Neural cell (in vitro differentiated cells): ENCODE data around the gene PRDX5. TPM values are rescaled to one million over a fixed set of nuclear protein-coding genes. Genes with fewer than 3 reads are reported as not detected.

Experiments used
- H2AFZ ChIP-seq: fragments of 200-600, 300-800 bp; sonication (generic), shearing (Covaris generic); 2 replicates; pipeline ENCODE4 v1.6.0; 2014; ENCODE audit warnings: low read depth, mild to moderate bottlenecking, antibody characterized with exemption, low read length, moderate library complexity
- H3F3A ChIP-seq: fragments of 200-600 bp; shearing (Covaris generic); 2 replicates; pipeline ENCODE4 v1.6.1; 2016; ENCODE audit warnings: mild to moderate bottlenecking, moderate library complexity, mixed read lengths, antibody characterized with exemption, low read length; ENCODE audit not compliant: insufficient read depth, poor library complexity, severe bottlenecking
- H3K27ac ChIP-seq: fragments of 200-600, 300-800 bp; sonication (generic), shearing (Covaris generic); 2 replicates; pipeline ENCODE4 v1.5.1; 2014; ENCODE audit warnings: mild to moderate bottlenecking, low read length, moderate library complexity
- H3K27me3 ChIP-seq: fragments of 300-800, 200-600 bp; sonication (generic), shearing (Covaris generic); 2 replicates; pipeline ENCODE4 v1.6.0; 2014; ENCODE audit warnings: mild to moderate bottlenecking, low read depth, low read length, moderate library complexity; ENCODE audit not compliant: insufficient read depth
- H3K36me3 ChIP-seq: fragments of 300-800, 200-600 bp; sonication (generic), shearing (Covaris generic); 2 replicates; pipeline ENCODE4 v1.5.1; 2014; ENCODE audit warnings: mild to moderate bottlenecking, antibody characterized with exemption, low read length, moderate library complexity; ENCODE audit not compliant: insufficient read depth
- H3K4me2 ChIP-seq: fragments of 300-800, 200-600 bp; sonication (generic), shearing (Covaris generic); 2 replicates; pipeline ENCODE4 v1.6.0; 2014; ENCODE audit warnings: mild to moderate bottlenecking, low read length
- H3K4me3 ChIP-seq: fragments of 300-800, 200-600 bp; sonication (generic), shearing (Covaris generic); 2 replicates; pipeline ENCODE4 v1.5.1; 2014; ENCODE audit warnings: mild to moderate bottlenecking, low read length, moderate library complexity
- H3K79me2 ChIP-seq: fragments of 200-600 bp; shearing (Covaris generic); replicated peaks from 2 replicates; pipeline ENCODE4 v1.6.0; 2014; ENCODE audit warnings: mild to moderate bottlenecking, low read length, moderate library complexity; ENCODE audit not compliant: insufficient read depth
- H3K9ac ChIP-seq: fragments of 300-800, 200-600 bp; sonication (generic), shearing (Covaris generic); 2 replicates; pipeline ENCODE4 v1.6.1; 2016; ENCODE audit warnings: mild to moderate bottlenecking, low read length, mixed read lengths
- H3K9me2 ChIP-seq: fragments of 200-600 bp; shearing (Covaris generic); 2 replicates; pipeline ENCODE4 v1.6.1; 2016; ENCODE audit warnings: mild to moderate bottlenecking, low read length, mixed read lengths; ENCODE audit not compliant: insufficient read depth
- H3K9me3 ChIP-seq: fragments of 200-600, 300-800 bp; sonication (generic), shearing (Covaris generic); 2 replicates; pipeline ENCODE4 v1.6.1; 2016; ENCODE audit warnings: mild to moderate bottlenecking, mixed run types, low read length, moderate library complexity, mixed read lengths
- H4K20me1 ChIP-seq: fragments of 200-600 bp; shearing (Covaris generic); 2 replicates; pipeline ENCODE4 v1.6.1; 2016; ENCODE audit warnings: mild to moderate bottlenecking, mixed run types; ENCODE audit not compliant: insufficient read depth
- CTCF ChIP-seq: fragments of 450-650 bp; IDR thresholded peaks from 2 replicates; pipeline ENCODE4 v1.5.1; 2014; ENCODE audit warnings: antibody characterized with exemption, mild to moderate bottlenecking, moderate library complexity; ENCODE audit not compliant: poor library complexity, severe bottlenecking
- EP300 ChIP-seq: fragments of 450-650 bp; conservative IDR thresholded peaks from 2 replicates; pipeline ENCODE4 v1.6.1; 2014; ENCODE audit warnings: antibody characterized with exemption, mild to moderate bottlenecking, moderate library complexity; ENCODE audit not compliant: poor library complexity, severe bottlenecking
- EZH2 ChIP-seq: fragments of 200-600, 300-800 bp; shearing (Covaris generic), sonication (generic); IDR thresholded peaks from 2 replicates; pipeline ENCODE4 v1.6.1; 2014; ENCODE audit warnings: antibody characterized with exemption, low read length, borderline replicate concordance, mild to moderate bottlenecking; ENCODE audit not compliant: insufficient read depth, poor library complexity, severe bottlenecking
- MXI1 ChIP-seq: fragments of 450-650 bp; conservative IDR thresholded peaks from 2 replicates; pipeline ENCODE4 v1.6.1; 2014; ENCODE audit warnings: antibody characterized with exemption, mild to moderate bottlenecking; ENCODE audit not compliant: poor library complexity, severe bottlenecking
- POLR2AphosphoS5 ChIP-seq: IDR thresholded peaks from 2 replicates; pipeline ENCODE4 v1.6.1; 2012
- RAD21 ChIP-seq: fragments of 450-650 bp; conservative IDR thresholded peaks from 2 replicates; pipeline ENCODE4 v1.6.1; 2014; ENCODE audit warnings: antibody characterized with exemption, mild to moderate bottlenecking, moderate library complexity
- SMC3 ChIP-seq: fragments of 450-650 bp; conservative IDR thresholded peaks from 2 replicates; pipeline ENCODE4 v1.6.1; 2014; ENCODE audit warnings: antibody characterized with exemption, mild to moderate bottlenecking, moderate library complexity; ENCODE audit not compliant: poor library complexity
- TAF1 ChIP-seq: IDR thresholded peaks from 2 replicates; pipeline ENCODE4 v1.6.1; 2012; ENCODE audit warnings: low read depth
- polyA plus RNA-seq: library from polyadenylated mRNA; depleted of rRNA; stranded (reverse); fragments of >200 nt; gene quantifications from 2 replicates; pipeline ENCODE4 v1.2.3, GENCODE V29; 2014
- TF ChIP-seq, protein P1 (sequence below): IDR thresholded peaks from 2 replicates; pipeline ENCODE4 v1.6.1; 2012; ENCODE audit warnings: borderline replicate concordance

Gene PRDX5
- polyA plus RNA-seq, 1 donor from 2014 or later, result 452 TPM

GRCh38 chr11:64321533-64321932 lies 3.6 kb downstream of the PRDX5 start (continued):
- TF ChIP-seq, protein P1, sequence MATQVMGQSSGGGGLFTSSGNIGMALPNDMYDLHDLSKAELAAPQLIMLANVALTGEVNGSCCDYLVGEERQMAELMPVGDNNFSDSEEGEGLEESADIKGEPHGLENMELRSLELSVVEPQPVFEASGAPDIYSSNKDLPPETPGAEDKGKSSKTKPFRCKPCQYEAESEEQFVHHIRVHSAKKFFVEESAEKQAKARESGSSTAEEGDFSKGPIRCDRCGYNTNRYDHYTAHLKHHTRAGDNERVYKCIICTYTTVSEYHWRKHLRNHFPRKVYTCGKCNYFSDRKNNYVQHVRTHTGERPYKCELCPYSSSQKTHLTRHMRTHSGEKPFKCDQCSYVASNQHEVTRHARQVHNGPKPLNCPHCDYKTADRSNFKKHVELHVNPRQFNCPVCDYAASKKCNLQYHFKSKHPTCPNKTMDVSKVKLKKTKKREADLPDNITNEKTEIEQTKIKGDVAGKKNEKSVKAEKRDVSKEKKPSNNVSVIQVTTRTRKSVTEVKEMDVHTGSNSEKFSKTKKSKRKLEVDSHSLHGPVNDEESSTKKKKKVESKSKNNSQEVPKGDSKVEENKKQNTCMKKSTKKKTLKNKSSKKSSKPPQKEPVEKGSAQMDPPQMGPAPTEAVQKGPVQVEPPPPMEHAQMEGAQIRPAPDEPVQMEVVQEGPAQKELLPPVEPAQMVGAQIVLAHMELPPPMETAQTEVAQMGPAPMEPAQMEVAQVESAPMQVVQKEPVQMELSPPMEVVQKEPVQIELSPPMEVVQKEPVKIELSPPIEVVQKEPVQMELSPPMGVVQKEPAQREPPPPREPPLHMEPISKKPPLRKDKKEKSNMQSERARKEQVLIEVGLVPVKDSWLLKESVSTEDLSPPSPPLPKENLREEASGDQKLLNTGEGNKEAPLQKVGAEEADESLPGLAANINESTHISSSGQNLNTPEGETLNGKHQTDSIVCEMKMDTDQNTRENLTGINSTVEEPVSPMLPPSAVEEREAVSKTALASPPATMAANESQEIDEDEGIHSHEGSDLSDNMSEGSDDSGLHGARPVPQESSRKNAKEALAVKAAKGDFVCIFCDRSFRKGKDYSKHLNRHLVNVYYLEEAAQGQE, result no peak
- no peak for TF ChIP-seq POLR2AphosphoS5

- Histone ChIP-seq H3K27me3 (no peaks in the 10 kb centered on the region), H4K20me1 (no peaks in the 10 kb centered on the region), H3K36me3 (no peaks in the 10 kb centered on the region), H3K4me2 (no peak overlapping the region), H3K79me2 (peaks cover 13% of the 10 kb centered on the region), H3K4me3 (no peak overlapping the region), H3K27ac (no peak overlapping the region), H3K9me2 (no peaks in the 10 kb centered on the region), H3F3A (no peaks in the 10 kb centered on the region), H3K9ac (no peak overlapping the region), H2AFZ (no peak overlapping the region), H3K9me3 (no peaks in the 10 kb centered on the region)
- TF ChIP-seq TAF1 (no peak), EP300 (no peak), EZH2 (no peak), CTCF (no peak), POLR2AphosphoS5 (no peak), RAD21 (no peak), SMC3 (no peak), MXI1 (no peak)
- TF ChIP-seq, protein P1, result no peak
Observed at GRCh38 chr11:64322925-64323260, 5.0 kb downstream of the PRDX5 start.
